NCI-H2196 treated with DMSO at 0.1 percent for 48 hours (cell line): Measurements from ENCODE around the gene OSBPL7.

ENCODE experiments used
- DNase-seq: peaks from one replicate; lab custom pipeline; 2025; ENCODE audit not compliant: unreplicated experiment; lab: John Stamatoyannopoulos, UW

The OSBPL7 gene

GRCh38 chr17:47808036-47808829, 13.4 kb downstream of the OSBPL7 start:
- DNase-seq, result no peak

- no peak for DNase-seq
These were observed 14.2 kb downstream of the OSBPL7 start for GRCh38 chr17:47807421-47807820.

GRCh38 chr17:47806913-47807255, 14.7 kb downstream of the OSBPL7 start:
- no peak for DNase-seq

GRCh38 chr17:47806026-47806912, 15.3 kb downstream of the OSBPL7 start:
- no peak for DNase-seq

GRCh38 chr17:47804461-47804860, 17.1 kb downstream of the OSBPL7 start:
- DNase-seq, result no peak

GRCh38 chr17:47803751-47804150, 17.8 kb downstream of the OSBPL7 start:
- no peak for DNase-seq

- no peak for DNase-seq
These were observed 18.4 kb downstream of the OSBPL7 start for GRCh38 chr17:47803201-47803600.

GRCh38 chr17:47802341-47803022, 19.1 kb downstream of the OSBPL7 start:
- DNase-seq, result peak; percentile 79

- DNase-seq, result no peak
These were observed 19.7 kb downstream of the OSBPL7 start for GRCh38 chr17:47801906-47802305.

- no peak for DNase-seq
These were observed 20.3 kb downstream of the OSBPL7 start for GRCh38 chr17:47801176-47801765.

GRCh38 chr17:47800686-47801085, 20.9 kb downstream of the OSBPL7 start:
- no peak for DNase-seq

- DNase-seq, result no peak
These were observed 23.8 kb downstream of the OSBPL7 start for GRCh38 chr17:47797797-47798196.

GRCh38 chr17:47792979-47793378, 28.6 kb downstream of the OSBPL7 start:
- no peak for DNase-seq

- no peak for DNase-seq
These were observed 29.1 kb downstream of the OSBPL7 start for GRCh38 chr17:47792457-47792856.

- no peak for DNase-seq
These were observed 30.6 kb downstream of the OSBPL7 start for GRCh38 chr17:47791025-47791424.

- DNase-seq, result peak; percentile 7
These were observed 31.7 kb downstream of the OSBPL7 start for GRCh38 chr17:47789611-47790561.

GRCh38 chr17:47785538-47786123, 36.0 kb downstream of the OSBPL7 start:
- no peak for DNase-seq

GRCh38 chr17:47781397-47781796, 40.2 kb downstream of the OSBPL7 start:
- no peak for DNase-seq

- DNase-seq, result no peak
These were observed 43.4 kb downstream of the OSBPL7 start for GRCh38 chr17:47778184-47778635.
